ENCODE measurements around the gene HAP1.
"Not testable (repeated sequence)": the region's sequence is repeated elsewhere in the genome, so short reads cannot be mapped to it uniquely, and the experiment has no call there.

The HAP1 gene, protein sequence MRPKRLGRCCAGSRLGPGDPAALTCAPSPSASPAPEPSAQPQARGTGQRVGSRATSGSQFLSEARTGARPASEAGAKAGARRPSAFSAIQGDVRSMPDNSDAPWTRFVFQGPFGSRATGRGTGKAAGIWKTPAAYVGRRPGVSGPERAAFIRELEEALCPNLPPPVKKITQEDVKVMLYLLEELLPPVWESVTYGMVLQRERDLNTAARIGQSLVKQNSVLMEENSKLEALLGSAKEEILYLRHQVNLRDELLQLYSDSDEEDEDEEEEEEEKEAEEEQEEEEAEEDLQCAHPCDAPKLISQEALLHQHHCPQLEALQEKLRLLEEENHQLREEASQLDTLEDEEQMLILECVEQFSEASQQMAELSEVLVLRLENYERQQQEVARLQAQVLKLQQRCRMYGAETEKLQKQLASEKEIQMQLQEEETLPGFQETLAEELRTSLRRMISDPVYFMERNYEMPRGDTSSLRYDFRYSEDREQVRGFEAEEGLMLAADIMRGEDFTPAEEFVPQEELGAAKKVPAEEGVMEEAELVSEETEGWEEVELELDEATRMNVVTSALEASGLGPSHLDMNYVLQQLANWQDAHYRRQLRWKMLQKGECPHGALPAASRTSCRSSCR

DNA sequence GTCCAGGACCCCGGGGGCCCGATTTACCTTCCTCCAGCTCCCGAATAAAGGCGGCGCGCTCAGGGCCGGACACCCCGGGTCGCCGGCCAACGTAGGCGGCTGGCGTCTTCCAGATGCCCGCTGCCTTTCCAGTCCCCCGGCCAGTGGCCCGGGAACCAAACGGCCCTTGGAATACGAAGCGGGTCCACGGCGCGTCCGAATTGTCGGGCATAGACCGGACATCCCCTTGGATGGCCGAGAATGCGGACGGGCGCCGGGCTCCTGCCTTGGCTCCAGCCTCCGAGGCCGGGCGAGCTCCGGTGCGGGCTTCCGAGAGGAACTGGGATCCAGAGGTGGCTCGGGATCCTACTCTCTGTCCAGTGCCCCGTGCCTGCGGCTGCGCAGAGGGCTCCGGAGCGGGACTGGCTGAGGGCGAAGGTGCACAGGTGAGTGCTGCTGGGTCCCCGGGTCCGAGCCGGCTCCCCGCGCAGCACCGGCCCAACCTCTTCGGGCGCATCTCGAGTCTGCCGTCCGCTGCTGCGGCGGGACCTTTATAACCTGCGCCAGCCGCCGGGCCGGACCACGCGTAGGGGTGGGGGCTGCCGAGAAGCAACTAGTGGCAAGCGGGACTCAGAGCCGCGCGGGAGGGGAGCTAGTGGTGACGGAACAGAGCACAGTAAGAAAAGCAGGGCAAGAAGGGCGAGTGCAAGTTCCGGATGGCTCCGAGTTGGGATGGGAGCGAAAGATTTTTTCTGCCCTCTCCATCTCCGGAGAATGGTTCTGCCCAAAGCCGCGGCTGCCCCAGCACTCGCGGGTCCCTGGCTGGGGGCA is at the start of gene HAP1:
TSS of gene HAP1 (minus strand) at position 505 of the 810 bp plus-strand sequence. CDS start at position 496, 9 bp downstream.
- DNase-seq: no peak

DNA sequence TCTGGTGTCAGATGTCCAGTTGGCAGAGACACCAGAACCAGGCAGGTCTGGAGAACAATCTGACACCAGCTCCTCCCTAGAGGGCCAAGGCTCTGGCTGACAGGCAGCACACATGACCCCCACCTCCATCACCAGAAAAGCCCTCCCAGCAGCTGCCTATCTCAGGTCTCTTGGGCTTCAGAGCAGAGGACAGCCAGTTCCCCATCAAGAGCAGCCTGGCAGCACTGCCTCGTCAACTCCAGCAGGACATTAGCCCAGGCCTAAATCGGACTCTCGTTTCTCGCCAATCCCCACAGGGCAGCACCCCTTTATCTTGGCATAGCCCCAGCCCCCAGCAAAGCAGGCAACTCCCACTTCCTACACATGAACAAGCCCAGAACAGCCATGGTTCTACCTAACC is 47.7 kb upstream of the HAP1 start:
- DNase-seq: no peak

GRCh38 chr17:41781404-41782110 is 47.1 kb upstream of the HAP1 start:
- DNase-seq: no peak

GRCh38 chr17:41779954-41780353 is 45.5 kb upstream of the HAP1 start:
- no peak for DNase-seq

DNA sequence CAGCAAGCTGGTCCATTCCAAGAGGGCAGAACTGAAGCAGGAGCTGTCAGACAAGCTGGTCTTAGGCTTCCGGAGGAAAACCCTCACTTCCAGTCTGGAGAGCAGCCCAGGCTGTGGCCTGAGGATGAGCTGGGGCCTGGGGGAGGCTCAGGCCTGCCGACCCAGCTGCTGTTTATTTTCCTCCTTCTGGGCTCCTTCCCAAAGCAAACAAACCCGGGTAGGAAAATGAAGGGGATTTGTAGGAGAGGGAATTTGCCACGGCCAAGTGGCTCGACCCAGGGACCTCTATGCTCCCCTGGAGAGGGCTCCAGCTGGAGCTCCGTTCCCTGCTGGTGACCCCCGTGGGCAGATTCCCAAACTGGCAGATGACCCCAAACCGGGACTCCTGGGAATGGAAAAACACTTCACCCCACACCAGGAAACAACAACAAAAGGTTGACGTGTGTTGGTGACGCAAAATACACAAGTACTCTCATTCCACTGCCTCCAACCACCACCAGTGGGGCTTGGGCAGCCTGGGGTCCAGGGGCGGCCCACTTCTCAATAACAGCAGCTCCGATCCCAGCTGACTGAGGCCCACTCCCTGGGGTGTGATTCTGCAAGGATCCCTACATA is 43.2 kb upstream of the HAP1 start:
- DNase-seq: peak; percentile 73

- no peak for DNase-seq
These were observed 42.7 kb upstream of the HAP1 start for GRCh38 chr17:41777157-41777573.

DNA sequence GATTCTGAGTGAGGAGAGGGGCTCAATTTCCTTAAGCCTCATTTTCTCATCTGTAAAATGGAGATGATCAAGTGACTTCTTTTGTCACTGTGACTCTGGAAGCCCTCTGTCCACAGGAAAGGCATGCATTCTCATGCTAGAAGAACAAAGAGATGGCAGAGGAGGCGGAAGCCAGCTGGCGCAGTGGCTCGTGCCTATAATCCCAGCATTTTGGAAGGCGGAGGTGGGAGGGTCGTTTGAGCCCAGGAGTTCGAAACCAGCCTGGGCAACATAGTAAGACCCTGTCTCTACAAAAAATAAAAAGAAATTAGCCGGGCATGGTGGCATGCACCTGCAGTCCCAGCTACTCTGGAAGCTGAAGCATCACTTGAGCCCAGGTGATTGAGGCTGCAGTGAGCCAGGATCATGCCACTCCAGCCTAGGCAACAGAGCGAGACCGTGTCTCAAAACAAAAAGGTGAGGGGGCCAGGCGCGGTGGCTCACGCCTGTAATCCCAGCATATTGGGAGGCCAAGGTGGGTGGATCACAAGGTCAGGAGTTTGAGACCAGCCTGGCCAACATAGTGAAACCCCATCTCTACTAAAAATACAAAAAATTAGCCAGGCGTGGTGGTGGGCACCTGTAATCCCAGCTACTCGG is 41.9 kb upstream of the HAP1 start:
- not testable (repeated sequence) for DNase-seq

GRCh38 chr17:41775394-41776226 is 41.2 kb upstream of the HAP1 start:
- DNase-seq: no peak

DNA sequence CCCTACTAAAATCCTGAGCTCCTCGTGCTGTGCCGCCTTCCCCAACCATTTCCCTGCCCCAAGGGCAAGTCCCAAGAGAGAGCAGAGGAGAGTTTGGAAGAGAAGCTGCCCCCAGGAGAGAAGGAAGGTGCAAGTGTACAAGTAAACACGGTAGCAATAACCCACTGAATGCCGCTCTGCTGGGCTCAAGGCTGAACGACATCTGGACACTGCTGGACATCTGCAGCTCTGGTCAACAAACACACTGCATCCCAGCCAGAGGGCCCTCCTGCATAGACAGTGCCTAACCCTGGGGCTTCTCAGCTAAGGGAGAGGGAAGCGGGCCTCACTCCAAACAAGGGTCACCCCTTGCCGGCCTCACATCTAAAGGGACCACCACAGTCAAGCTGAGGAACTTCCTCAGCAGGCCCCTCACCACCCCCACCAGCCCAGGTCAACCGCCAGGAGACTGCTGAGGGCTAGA is 39.3 kb upstream of the HAP1 start:
- DNase-seq: no peak

DNA sequence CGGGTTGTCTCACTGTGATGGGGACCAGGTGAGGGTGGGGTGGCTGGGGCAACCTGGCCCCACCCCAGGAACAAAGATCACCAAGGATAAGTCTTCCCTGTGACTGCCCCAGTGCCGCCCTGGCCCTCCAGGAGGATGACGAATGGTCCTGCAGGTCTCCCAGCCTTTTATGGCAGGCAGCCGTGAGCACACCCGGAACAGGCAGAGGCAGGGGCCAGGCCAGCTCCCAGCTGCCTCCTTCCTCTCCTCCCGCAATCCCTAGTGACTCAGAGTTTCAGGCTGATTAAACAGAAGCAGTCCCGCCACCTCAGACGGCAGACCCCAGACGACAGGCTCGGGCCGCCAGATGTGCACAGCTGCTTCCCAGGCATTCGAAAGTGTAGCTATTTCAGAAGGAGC is 38.7 kb upstream of the HAP1 start:
- no peak for DNase-seq

- no peak for DNase-seq
These were observed 38.2 kb upstream of the HAP1 start for GRCh38 chr17:41772586-41773189.

GRCh38 chr17:41772218-41772585 is 37.8 kb upstream of the HAP1 start:
- DNase-seq: no peak

- no peak for DNase-seq
These were observed 37.2 kb upstream of the HAP1 start for GRCh38 chr17:41771389-41772206.

DNA sequence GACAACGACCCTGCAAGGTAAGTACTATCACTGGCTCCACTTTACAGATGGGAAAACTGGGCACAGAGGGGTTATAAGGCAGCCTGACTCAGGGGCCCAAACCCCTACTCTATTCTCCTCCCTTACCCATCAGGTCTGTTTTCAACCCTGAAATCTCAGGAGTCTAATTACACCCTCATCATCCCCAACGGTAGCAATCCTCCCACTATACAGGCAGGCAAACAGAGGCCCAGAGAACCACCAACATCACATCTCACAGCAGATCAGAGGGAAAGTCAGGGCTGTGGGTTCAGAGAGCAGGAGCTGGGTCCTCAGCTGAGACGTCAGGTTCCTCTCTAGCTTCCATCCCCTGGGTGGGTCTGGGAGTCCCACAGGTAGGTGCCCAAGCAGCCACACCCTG is 35.5 kb upstream of the HAP1 start:
- DNase-seq: no peak

GRCh38 chr17:41769346-41769862 is 35.0 kb upstream of the HAP1 start:
- DNase-seq: no peak

GRCh38 chr17:41768682-41769288 is 34.3 kb upstream of the HAP1 start:
- no peak for DNase-seq

- DNase-seq: no peak
These were observed 33.0 kb upstream of the HAP1 start for GRCh38 chr17:41767324-41768042.

- no peak for DNase-seq
These were observed 31.7 kb upstream of the HAP1 start for GRCh38 chr17:41766135-41766534.

Measured in DMS79 (cell line).